A549 (cell line): ENCODE results near the gene DQX1. TPM values are rescaled to one million over a fixed set of nuclear protein-coding genes. Genes with fewer than 3 reads are reported as not detected.

Experiments
- ATAC-seq, 2 experiments: fragments of 200-7000 bp in 1 of 2; fragments of >200 bp in 1 of 2; cut with Nextera tagmentation in 1 of 2; cut with Tn5 transposase in 1 of 2; 3 replicates each; pipeline versions ENCODE4 v1.8.0 to v1.9.1; 2018 to 2020; ENCODE audit warnings: mild to moderate bottlenecking in 1 of 2, moderate library complexity in 1 of 2
- CTCF ChIA-PET: fragments of 300-600 bp; sonication (Branson Sonifier 250); formaldehyde crosslinking; extraction: SDS; loops from one replicate; lab custom pipeline; 2021; ENCODE audit warnings: antibody characterized with exemption, inconsistent platforms; lab: Yijun Ruan, JAX
- POLR2A ChIA-PET: fragments of 350-600 bp; formaldehyde crosslinking; extraction: SDS; loops from one replicate; lab custom pipeline; 2021; ENCODE audit warnings: antibody characterized with exemption, inconsistent platforms; lab: Yijun Ruan, JAX
- DNase-seq, 2 experiments: peaks; one replicate each; pipeline versions ENCODE4 v3.0.0 to v3.0.0-alpha.2; 2011 to 2016; ENCODE audit warnings: low read depth in 1 of 2, low spot score in 1 of 2
- FAIRE-seq: peaks from 2 replicates; lab custom pipeline; 2011; peaks lifted over from hg19 to GRCh38; lab: Jason Lieb, UNC
- H3K27ac ChIP-seq, 2 experiments: fragments of >200 bp; sonication (Bioruptor Twin); formaldehyde crosslinking; 3 replicates each; pipeline ENCODE4 v1.5.1; 2016 to 2017
- H3K4me1 ChIP-seq: fragments of >200 bp; sonication (Bioruptor Twin); formaldehyde crosslinking; 3 replicates; pipeline ENCODE4 v1.6.1; 2016
- H3K4me2 ChIP-seq: fragments of >200 bp; sonication (Bioruptor Twin); formaldehyde crosslinking; 3 replicates; pipeline ENCODE4 v1.6.1; 2016
- H3K4me3 ChIP-seq: fragments of >200 bp; sonication (Bioruptor Twin); formaldehyde crosslinking; 3 replicates; pipeline ENCODE4 v1.5.1; 2016
- H3K9me3 ChIP-seq: fragments of >200 bp; sonication (Bioruptor Twin); formaldehyde crosslinking; 3 replicates; pipeline ENCODE4 v1.6.1; 2016
- BCL3 ChIP-seq: fragments of >200 bp; sonication (Bioruptor Twin); formaldehyde crosslinking; IDR thresholded peaks from 3 replicates; pipeline ENCODE4 v1.6.1; 2016
- CBX2 ChIP-seq: fragments of 200-600 bp; sonication (generic); IDR thresholded peaks from 2 replicates; pipeline ENCODE4 v1.6.1; 2016; ENCODE audit warnings: low read depth, mild to moderate bottlenecking, borderline replicate concordance
- CBX8 ChIP-seq: fragments of 200-600 bp; sonication (generic); IDR thresholded peaks from 2 replicates; pipeline ENCODE4 v1.6.1; 2016
- CEBPB ChIP-seq, 2 experiments: fragments of >200 bp in 1 of 2; sonication (Bioruptor Twin) in 1 of 2; formaldehyde crosslinking in 1 of 2; IDR thresholded peaks; 2 replicates each; pipeline ENCODE4 v1.6.1; 2012 to 2016
- CHD2 ChIP-seq: fragments of 150-350 bp; IDR thresholded peaks from 2 replicates; pipeline ENCODE4 v1.6.1; 2014; ENCODE audit warnings: low read length; ENCODE audit not compliant: partially characterized antibody
- E2F6 ChIP-seq: IDR thresholded peaks from 2 replicates; pipeline ENCODE4 v1.6.1; 2012; ENCODE audit warnings: low read depth, borderline replicate concordance
- ESRRA ChIP-seq: fragments of 150-350 bp; IDR thresholded peaks from 2 replicates; pipeline ENCODE4 v1.6.1; 2014; ENCODE audit warnings: mild to moderate bottlenecking, low read length, borderline replicate concordance
- FOSB ChIP-seq: fragments of 250-450 bp; sonication (Bioruptor Pico); IDR thresholded peaks from 2 replicates; pipeline ENCODE4 v1.5.0; 2020; ENCODE audit warnings: mild to moderate bottlenecking, moderate library complexity
- FOXS1 ChIP-seq: fragments of 250-450 bp; sonication (Bioruptor Pico); IDR thresholded peaks from 2 replicates; pipeline ENCODE4 v1.5.0; 2020; ENCODE audit warnings: mild to moderate bottlenecking, moderate library complexity
- GATA3 ChIP-seq: IDR thresholded peaks from 2 replicates; pipeline ENCODE4 v1.6.1; 2012; ENCODE audit warnings: borderline replicate concordance
- HOXB5 ChIP-seq: fragments of 250-450 bp; sonication (Bioruptor Pico); IDR thresholded peaks from 2 replicates; pipeline ENCODE4 v1.5.0; 2020; ENCODE audit warnings: mild to moderate bottlenecking, moderate library complexity
- MYC ChIP-seq: IDR thresholded peaks from 2 replicates; pipeline ENCODE4 v1.6.1; 2012; ENCODE audit warnings: mild to moderate bottlenecking, inconsistent platforms, low read length, improper control_type of control experiment, borderline replicate concordance
- POLR2AphosphoS2 ChIP-seq: conservative IDR thresholded peaks from 2 replicates; pipeline ENCODE4 v1.6.1; 2012; ENCODE audit warnings: low read length, improper control_type of control experiment, inconsistent platforms
- RAD21 ChIP-seq, 2 experiments: fragments of >200 bp in 1 of 2; sonication (Bioruptor Twin) in 1 of 2; formaldehyde crosslinking in 1 of 2; IDR thresholded peaks in 1 of 2; conservative IDR thresholded peaks in 1 of 2; 2 replicates in 1 of 2; 3 replicates in 1 of 2; pipeline ENCODE4 v1.6.1; 2012 to 2018; ENCODE audit warnings: inconsistent platforms in 1 of 2
- RARB ChIP-seq: fragments of 250-450 bp; sonication (Bioruptor Pico); IDR thresholded peaks from 2 replicates; pipeline ENCODE4 v1.8.0; 2021; ENCODE audit warnings: mild to moderate bottlenecking, moderate library complexity
- RFX5 ChIP-seq: fragments of 450-650 bp; IDR thresholded peaks from 2 replicates; pipeline ENCODE4 v1.7.1; 2014; ENCODE audit warnings: antibody characterized with exemption, mild to moderate bottlenecking, moderate library complexity
- SMC3 ChIP-seq: fragments of >200 bp; sonication (Bioruptor Twin); formaldehyde crosslinking; IDR thresholded peaks from 3 replicates; pipeline ENCODE4 v1.6.1; 2018; ENCODE audit warnings: inconsistent platforms
- SREBF2 ChIP-seq: fragments of 450-650 bp; IDR thresholded peaks from 2 replicates; pipeline ENCODE4 v1.6.1; 2014; ENCODE audit warnings: mild to moderate bottlenecking, moderate library complexity
- TP53 ChIP-seq: fragments of 250-450 bp; sonication (Bioruptor Pico); IDR thresholded peaks from 2 replicates; pipeline ENCODE4 v1.5.0; 2021; ENCODE audit warnings: mild to moderate bottlenecking, moderate library complexity
- ZC3H11A ChIP-seq: fragments of 450-650 bp; IDR thresholded peaks from 2 replicates; pipeline ENCODE4 v1.6.1; 2014; ENCODE audit warnings: antibody characterized with exemption, mild to moderate bottlenecking
- ZFP36 ChIP-seq: fragments of 450-650 bp; IDR thresholded peaks from 2 replicates; pipeline ENCODE4 v1.6.1; 2014; ENCODE audit warnings: borderline replicate concordance; ENCODE audit not compliant: partially characterized antibody
- ZNF302 ChIP-seq: fragments of 250-450 bp; sonication (Bioruptor Pico); IDR thresholded peaks from 2 replicates; pipeline ENCODE4 v1.9.0; 2021; ENCODE audit warnings: inconsistent platforms, mild to moderate bottlenecking, moderate library complexity
- WGBS: methylation state at CpG from one replicate; pipeline ENCODE4 v1.1.6; 2017; ENCODE audit errors: missing lambda C conversion rate; 5-methylcytosine and 5-hydroxymethylcytosine counted together
- polyA plus RNA-seq, 4 experiments: library from polyadenylated mRNA; depleted of rRNA in 3 of 4; stranded (reverse); fragments of >200 nt; fragmentation: RNase III in 1 of 4; extraction: RNeasy Plus Mini Kit Qiagen cat#74134 plus additional on column Dnase treatment in 1 of 4; gene quantifications; 2 replicates in 3 of 4; 3 replicates in 1 of 4; pipeline ENCODE4 v1.2.3, GENCODE V29; 2011 to 2017
- TF ChIP-seq, protein P1 (sequence below): fragments of 250-450 bp; sonication (Bioruptor Pico); IDR thresholded peaks from 2 replicates; pipeline ENCODE4 v1.5.0; 2020; ENCODE audit warnings: low read depth, mild to moderate bottlenecking, moderate library complexity
- TF ChIP-seq, protein P2 (sequence below): fragments of 200-600 bp; sonication (generic); IDR thresholded peaks from 2 replicates; pipeline ENCODE4 v1.6.1; 2016; ENCODE audit warnings: antibody characterized with exemption, mild to moderate bottlenecking, moderate library complexity
- TF ChIP-seq, protein P3 (sequence below): fragments of 250-450 bp; sonication (Bioruptor Pico); IDR thresholded peaks from 2 replicates; pipeline ENCODE4 v1.5.0; 2021; ENCODE audit warnings: mild to moderate bottlenecking, moderate library complexity, borderline replicate concordance
- TF ChIP-seq, protein P4 (sequence below): fragments of 150-350 bp; IDR thresholded peaks from 2 replicates; pipeline ENCODE4 v1.6.1; 2014; ENCODE audit warnings: low read depth, mild to moderate bottlenecking, low read length

The DQX1 gene
- polyA plus RNA-seq, 2 of the 4 experiments (the other 2 are of a cell fraction) = 0.15 to 0.39 TPM

- DNase-seq = no peak
- peak; percentile 34 to 38 for ATAC-seq
- ChIA-PET POLR2A (interaction anchor here (1.4 to 1.9 kb wide), 6 partner anchors 10 to 71 kb away, joined by 3 to 11 read pairs (median 6); partner anchors contain the start of genes CCDC142, TTC31 and WBP1), CTCF (interaction anchor here (1.3 to 8.5 kb wide), 8 partner anchors 11 to 194 kb away, joined by 3 to 92 read pairs (median 11); partner anchors contain the start of genes CCDC142, PCGF1 and TTC31)
- Histone ChIP-seq H3K4me3 (peak overlapping the region; percentile 57), H3K27ac (peak overlapping the region; percentile 93 to 96), H3K4me1 (peaks cover 17% of the 10 kb centered on the region), H3K9me3 (no peaks in the 10 kb centered on the region), H3K4me2 (peak overlapping the region; percentile 97)
- no peak for FAIRE-seq
- WGBS = 9% methylated on average over 27 of the region's 29 CpGs
- TF ChIP-seq ZC3H11A (no peak), E2F6 (no peak), CHD2 (no peak), ZNF302 (CRISPR knock-in tag) (no peak), SMC3 (no peak), CEBPB (IDR thresholded peaks at IDR 0.05) (no peak), ESRRA (no peak), CBX2 (no peak), BCL3 (no peak), FOSB (CRISPR knock-in tag) (no peak), MYC (no peak), CBX8 (no peak), RAD21 (conservative IDR thresholded peaks at IDR 0.05 in 1 of 2, IDR thresholded peaks at IDR 0.05 in 1 of 2) (no peak), FOXS1 (CRISPR knock-in tag) (no peak), SREBF2 (no peak)
Observed at GRCh38 chr2:74528600-74529356, 2.7 kb upstream of the DQX1 start.

DNA sequence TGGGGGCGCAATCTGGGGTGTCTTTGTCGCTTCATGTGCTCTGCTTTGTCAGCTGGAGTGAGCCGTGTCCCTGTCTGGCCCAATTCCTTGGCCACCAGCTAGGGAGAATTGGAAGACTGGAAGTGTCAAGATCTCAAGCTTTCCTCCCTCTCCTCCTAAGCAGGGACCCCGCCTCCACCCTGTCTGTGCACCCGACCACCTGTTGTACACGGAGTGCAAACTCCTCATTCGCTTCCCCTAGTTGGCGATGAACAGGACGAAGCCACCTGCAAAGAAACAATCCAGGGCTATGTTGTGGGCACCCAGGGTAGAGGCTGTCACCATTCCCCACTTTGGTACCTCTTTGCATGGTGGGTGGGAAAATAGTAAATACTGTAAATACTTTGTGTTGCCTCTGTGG lies 1.7 kb upstream of the DQX1 start:
- ATAC-seq = no peak
- no peak overlapping the region for H3K27ac ChIP-seq
- POLR2A ChIA-PET = no interaction called here
- no peak for TF ChIP-seq HOXB5 (CRISPR knock-in tag)
- TF ChIP-seq ZFP36 = no peak
- TF ChIP-seq GATA3 = no peak
- TF ChIP-seq RFX5 = no peak
- TF ChIP-seq, protein P1, sequence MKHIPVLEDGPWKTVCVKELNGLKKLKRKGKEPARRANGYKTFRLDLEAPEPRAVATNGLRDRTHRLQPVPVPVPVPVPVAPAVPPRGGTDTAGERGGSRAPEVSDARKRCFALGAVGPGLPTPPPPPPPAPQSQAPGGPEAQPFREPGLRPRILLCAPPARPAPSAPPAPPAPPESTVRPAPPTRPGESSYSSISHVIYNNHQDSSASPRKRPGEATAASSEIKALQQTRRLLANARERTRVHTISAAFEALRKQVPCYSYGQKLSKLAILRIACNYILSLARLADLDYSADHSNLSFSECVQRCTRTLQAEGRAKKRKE = no peak
- TF ChIP-seq, protein P2, sequence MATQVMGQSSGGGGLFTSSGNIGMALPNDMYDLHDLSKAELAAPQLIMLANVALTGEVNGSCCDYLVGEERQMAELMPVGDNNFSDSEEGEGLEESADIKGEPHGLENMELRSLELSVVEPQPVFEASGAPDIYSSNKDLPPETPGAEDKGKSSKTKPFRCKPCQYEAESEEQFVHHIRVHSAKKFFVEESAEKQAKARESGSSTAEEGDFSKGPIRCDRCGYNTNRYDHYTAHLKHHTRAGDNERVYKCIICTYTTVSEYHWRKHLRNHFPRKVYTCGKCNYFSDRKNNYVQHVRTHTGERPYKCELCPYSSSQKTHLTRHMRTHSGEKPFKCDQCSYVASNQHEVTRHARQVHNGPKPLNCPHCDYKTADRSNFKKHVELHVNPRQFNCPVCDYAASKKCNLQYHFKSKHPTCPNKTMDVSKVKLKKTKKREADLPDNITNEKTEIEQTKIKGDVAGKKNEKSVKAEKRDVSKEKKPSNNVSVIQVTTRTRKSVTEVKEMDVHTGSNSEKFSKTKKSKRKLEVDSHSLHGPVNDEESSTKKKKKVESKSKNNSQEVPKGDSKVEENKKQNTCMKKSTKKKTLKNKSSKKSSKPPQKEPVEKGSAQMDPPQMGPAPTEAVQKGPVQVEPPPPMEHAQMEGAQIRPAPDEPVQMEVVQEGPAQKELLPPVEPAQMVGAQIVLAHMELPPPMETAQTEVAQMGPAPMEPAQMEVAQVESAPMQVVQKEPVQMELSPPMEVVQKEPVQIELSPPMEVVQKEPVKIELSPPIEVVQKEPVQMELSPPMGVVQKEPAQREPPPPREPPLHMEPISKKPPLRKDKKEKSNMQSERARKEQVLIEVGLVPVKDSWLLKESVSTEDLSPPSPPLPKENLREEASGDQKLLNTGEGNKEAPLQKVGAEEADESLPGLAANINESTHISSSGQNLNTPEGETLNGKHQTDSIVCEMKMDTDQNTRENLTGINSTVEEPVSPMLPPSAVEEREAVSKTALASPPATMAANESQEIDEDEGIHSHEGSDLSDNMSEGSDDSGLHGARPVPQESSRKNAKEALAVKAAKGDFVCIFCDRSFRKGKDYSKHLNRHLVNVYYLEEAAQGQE = no peak
- TF ChIP-seq, protein P3, sequence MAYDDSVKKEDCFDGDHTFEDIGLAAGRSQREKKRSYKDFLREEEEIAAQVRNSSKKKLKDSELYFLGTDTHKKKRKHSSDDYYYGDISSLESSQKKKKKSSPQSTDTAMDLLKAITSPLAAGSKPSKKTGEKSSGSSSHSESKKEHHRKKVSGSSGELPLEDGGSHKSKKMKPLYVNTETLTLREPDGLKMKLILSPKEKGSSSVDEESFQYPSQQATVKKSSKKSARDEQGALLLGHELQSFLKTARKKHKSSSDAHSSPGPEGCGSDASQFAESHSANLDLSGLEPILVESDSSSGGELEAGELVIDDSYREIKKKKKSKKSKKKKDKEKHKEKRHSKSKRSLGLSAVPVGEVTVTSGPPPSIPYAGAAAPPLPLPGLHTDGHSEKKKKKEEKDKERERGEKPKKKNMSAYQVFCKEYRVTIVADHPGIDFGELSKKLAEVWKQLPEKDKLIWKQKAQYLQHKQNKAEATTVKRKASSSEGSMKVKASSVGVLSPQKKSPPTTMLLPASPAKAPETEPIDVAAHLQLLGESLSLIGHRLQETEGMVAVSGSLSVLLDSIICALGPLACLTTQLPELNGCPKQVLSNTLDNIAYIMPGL (CRISPR knock-in tag) = no peak
- TF ChIP-seq, protein P4, sequence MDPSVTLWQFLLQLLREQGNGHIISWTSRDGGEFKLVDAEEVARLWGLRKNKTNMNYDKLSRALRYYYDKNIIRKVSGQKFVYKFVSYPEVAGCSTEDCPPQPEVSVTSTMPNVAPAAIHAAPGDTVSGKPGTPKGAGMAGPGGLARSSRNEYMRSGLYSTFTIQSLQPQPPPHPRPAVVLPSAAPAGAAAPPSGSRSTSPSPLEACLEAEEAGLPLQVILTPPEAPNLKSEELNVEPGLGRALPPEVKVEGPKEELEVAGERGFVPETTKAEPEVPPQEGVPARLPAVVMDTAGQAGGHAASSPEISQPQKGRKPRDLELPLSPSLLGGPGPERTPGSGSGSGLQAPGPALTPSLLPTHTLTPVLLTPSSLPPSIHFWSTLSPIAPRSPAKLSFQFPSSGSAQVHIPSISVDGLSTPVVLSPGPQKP = no peak
- no peak for TF ChIP-seq ESRRA
- no peak for TF ChIP-seq POLR2AphosphoS2
- TF ChIP-seq RARB (CRISPR knock-in tag) = no peak
- no peak for TF ChIP-seq CBX8
- no peak for TF ChIP-seq RAD21 (conservative IDR thresholded peaks at IDR 0.05 in 1 of 2, IDR thresholded peaks at IDR 0.05 in 1 of 2)
- no peak for TF ChIP-seq TP53 (CRISPR knock-in tag)
- peaks cover 17% of the 10 kb centered on the region for H3K4me1 ChIP-seq
- CTCF ChIA-PET = interaction anchor here (0.5 to 2.4 kb wide), 3 partner anchors 44 to 704 kb away, joined by 3 to 10 read pairs (median 3); partner anchors contain the start of genes CCDC142 and TTC31
- H3K4me3 ChIP-seq = no peak overlapping the region
- DNase-seq = no peak
- 95% methylated on average over 9 of the region's 9 CpGs for WGBS
- FAIRE-seq = no peak
- no peaks in the 10 kb centered on the region for H3K9me3 ChIP-seq
- peak overlapping the region; percentile 97 for H3K4me2 ChIP-seq
